Keratinocyte (primary cell): ENCODE data around the gene SERPINA1.

Source experiments
- EZH2 ChIP-seq: IDR thresholded peaks from one replicate; pipeline ENCODE4 v1.6.1; 2012; ENCODE audit warnings: inconsistent platforms, mild to moderate bottlenecking, low read length, moderate library complexity
- TF ChIP-seq, protein P1 (sequence below), 3 experiments: IDR thresholded peaks in 1 of 3; conservative IDR thresholded peaks in 1 of 3; optimal IDR thresholded peaks in 1 of 3; 2 replicates in 2 of 3; 3 replicates in 1 of 3; pipeline versions ENCODE3 to v1.5.1; 2011; ENCODE audit warnings: low read length in 3 of 3, mild to moderate bottlenecking in 3 of 3, moderate library complexity in 2 of 3, control low read depth in 1 of 3, inconsistent platforms in 1 of 3; ENCODE audit not compliant: insufficient read depth in 2 of 3; ENCODE audit errors: extremely low read depth in 1 of 3

DNA sequence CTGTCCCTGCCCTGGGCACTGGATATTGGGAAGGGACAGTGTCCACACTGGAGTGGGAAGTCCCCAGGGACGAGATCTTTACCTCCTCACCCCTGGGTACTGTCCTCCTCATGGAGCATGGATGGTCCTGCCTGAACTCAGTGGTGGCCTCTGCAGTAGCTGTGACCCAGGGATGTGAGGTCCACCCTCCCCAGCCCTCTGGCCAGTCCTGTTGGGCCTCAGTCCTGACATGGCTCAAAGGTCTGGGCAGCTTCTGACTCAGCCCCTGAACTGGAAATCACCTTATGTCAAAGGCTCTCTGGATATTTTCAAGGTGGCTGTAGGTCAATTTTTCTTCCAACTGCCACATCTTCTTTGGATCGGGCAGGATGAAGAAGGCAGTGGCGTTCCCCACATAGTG, 24.4 kb downstream of the SERPINA1 start:
- TF ChIP-seq, protein P1, sequence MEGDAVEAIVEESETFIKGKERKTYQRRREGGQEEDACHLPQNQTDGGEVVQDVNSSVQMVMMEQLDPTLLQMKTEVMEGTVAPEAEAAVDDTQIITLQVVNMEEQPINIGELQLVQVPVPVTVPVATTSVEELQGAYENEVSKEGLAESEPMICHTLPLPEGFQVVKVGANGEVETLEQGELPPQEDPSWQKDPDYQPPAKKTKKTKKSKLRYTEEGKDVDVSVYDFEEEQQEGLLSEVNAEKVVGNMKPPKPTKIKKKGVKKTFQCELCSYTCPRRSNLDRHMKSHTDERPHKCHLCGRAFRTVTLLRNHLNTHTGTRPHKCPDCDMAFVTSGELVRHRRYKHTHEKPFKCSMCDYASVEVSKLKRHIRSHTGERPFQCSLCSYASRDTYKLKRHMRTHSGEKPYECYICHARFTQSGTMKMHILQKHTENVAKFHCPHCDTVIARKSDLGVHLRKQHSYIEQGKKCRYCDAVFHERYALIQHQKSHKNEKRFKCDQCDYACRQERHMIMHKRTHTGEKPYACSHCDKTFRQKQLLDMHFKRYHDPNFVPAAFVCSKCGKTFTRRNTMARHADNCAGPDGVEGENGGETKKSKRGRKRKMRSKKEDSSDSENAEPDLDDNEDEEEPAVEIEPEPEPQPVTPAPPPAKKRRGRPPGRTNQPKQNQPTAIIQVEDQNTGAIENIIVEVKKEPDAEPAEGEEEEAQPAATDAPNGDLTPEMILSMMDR (optimal IDR thresholded peaks at IDR 0.05 in 1 of 3, IDR thresholded peaks at IDR 0.05 in 1 of 3, conservative IDR thresholded peaks at IDR 0.05 in 1 of 3; ENCODE audit: extremely low read depth in 1 of 3, insufficient read depth in 2 of 3, low read length in 3 of 3) = no peak
- no peak for TF ChIP-seq EZH2
